Neural cell (in vitro differentiated cells): ENCODE data around the gene RGS16. TPM values are rescaled to one million over a fixed set of nuclear protein-coding genes. Genes with fewer than 3 reads are reported as not detected.

Experiments used
- H2AFZ ChIP-seq: fragments of 200-600, 300-800 bp; sonication (generic), shearing (Covaris generic); 2 replicates; pipeline ENCODE4 v1.6.0; 2014; ENCODE audit warnings: low read depth, mild to moderate bottlenecking, antibody characterized with exemption, low read length, moderate library complexity
- H3F3A ChIP-seq: fragments of 200-600 bp; shearing (Covaris generic); 2 replicates; pipeline ENCODE4 v1.6.1; 2016; ENCODE audit warnings: mild to moderate bottlenecking, moderate library complexity, mixed read lengths, antibody characterized with exemption, low read length; ENCODE audit not compliant: insufficient read depth, poor library complexity, severe bottlenecking
- H3K27ac ChIP-seq: fragments of 200-600, 300-800 bp; sonication (generic), shearing (Covaris generic); 2 replicates; pipeline ENCODE4 v1.5.1; 2014; ENCODE audit warnings: mild to moderate bottlenecking, low read length, moderate library complexity
- H3K27me3 ChIP-seq: fragments of 300-800, 200-600 bp; sonication (generic), shearing (Covaris generic); 2 replicates; pipeline ENCODE4 v1.6.0; 2014; ENCODE audit warnings: mild to moderate bottlenecking, low read depth, low read length, moderate library complexity; ENCODE audit not compliant: insufficient read depth
- H3K36me3 ChIP-seq: fragments of 300-800, 200-600 bp; sonication (generic), shearing (Covaris generic); 2 replicates; pipeline ENCODE4 v1.5.1; 2014; ENCODE audit warnings: mild to moderate bottlenecking, antibody characterized with exemption, low read length, moderate library complexity; ENCODE audit not compliant: insufficient read depth
- H3K4me2 ChIP-seq: fragments of 300-800, 200-600 bp; sonication (generic), shearing (Covaris generic); 2 replicates; pipeline ENCODE4 v1.6.0; 2014; ENCODE audit warnings: mild to moderate bottlenecking, low read length
- H3K4me3 ChIP-seq: fragments of 300-800, 200-600 bp; sonication (generic), shearing (Covaris generic); 2 replicates; pipeline ENCODE4 v1.5.1; 2014; ENCODE audit warnings: mild to moderate bottlenecking, low read length, moderate library complexity
- H3K79me2 ChIP-seq: fragments of 200-600 bp; shearing (Covaris generic); replicated peaks from 2 replicates; pipeline ENCODE4 v1.6.0; 2014; ENCODE audit warnings: mild to moderate bottlenecking, low read length, moderate library complexity; ENCODE audit not compliant: insufficient read depth
- H3K9ac ChIP-seq: fragments of 300-800, 200-600 bp; sonication (generic), shearing (Covaris generic); 2 replicates; pipeline ENCODE4 v1.6.1; 2016; ENCODE audit warnings: mild to moderate bottlenecking, low read length, mixed read lengths
- H3K9me2 ChIP-seq: fragments of 200-600 bp; shearing (Covaris generic); 2 replicates; pipeline ENCODE4 v1.6.1; 2016; ENCODE audit warnings: mild to moderate bottlenecking, low read length, mixed read lengths; ENCODE audit not compliant: insufficient read depth
- H3K9me3 ChIP-seq: fragments of 200-600, 300-800 bp; sonication (generic), shearing (Covaris generic); 2 replicates; pipeline ENCODE4 v1.6.1; 2016; ENCODE audit warnings: mild to moderate bottlenecking, mixed run types, low read length, moderate library complexity, mixed read lengths
- H4K20me1 ChIP-seq: fragments of 200-600 bp; shearing (Covaris generic); 2 replicates; pipeline ENCODE4 v1.6.1; 2016; ENCODE audit warnings: mild to moderate bottlenecking, mixed run types; ENCODE audit not compliant: insufficient read depth
- EP300 ChIP-seq: fragments of 450-650 bp; conservative IDR thresholded peaks from 2 replicates; pipeline ENCODE4 v1.6.1; 2014; ENCODE audit warnings: antibody characterized with exemption, mild to moderate bottlenecking, moderate library complexity; ENCODE audit not compliant: poor library complexity, severe bottlenecking
- EZH2 ChIP-seq: fragments of 200-600, 300-800 bp; shearing (Covaris generic), sonication (generic); IDR thresholded peaks from 2 replicates; pipeline ENCODE4 v1.6.1; 2014; ENCODE audit warnings: antibody characterized with exemption, low read length, borderline replicate concordance, mild to moderate bottlenecking; ENCODE audit not compliant: insufficient read depth, poor library complexity, severe bottlenecking
- MXI1 ChIP-seq: fragments of 450-650 bp; conservative IDR thresholded peaks from 2 replicates; pipeline ENCODE4 v1.6.1; 2014; ENCODE audit warnings: antibody characterized with exemption, mild to moderate bottlenecking; ENCODE audit not compliant: poor library complexity, severe bottlenecking
- POLR2AphosphoS5 ChIP-seq: IDR thresholded peaks from 2 replicates; pipeline ENCODE4 v1.6.1; 2012
- RAD21 ChIP-seq: fragments of 450-650 bp; conservative IDR thresholded peaks from 2 replicates; pipeline ENCODE4 v1.6.1; 2014; ENCODE audit warnings: antibody characterized with exemption, mild to moderate bottlenecking, moderate library complexity
- SMC3 ChIP-seq: fragments of 450-650 bp; conservative IDR thresholded peaks from 2 replicates; pipeline ENCODE4 v1.6.1; 2014; ENCODE audit warnings: antibody characterized with exemption, mild to moderate bottlenecking, moderate library complexity; ENCODE audit not compliant: poor library complexity
- TAF1 ChIP-seq: IDR thresholded peaks from 2 replicates; pipeline ENCODE4 v1.6.1; 2012; ENCODE audit warnings: low read depth
- polyA plus RNA-seq: library from polyadenylated mRNA; depleted of rRNA; stranded (reverse); fragments of >200 nt; gene quantifications from 2 replicates; pipeline ENCODE4 v1.2.3, GENCODE V29; 2014
- TF ChIP-seq, protein P1 (sequence below): fragments of 450-650 bp; IDR thresholded peaks from 2 replicates; pipeline ENCODE4 v1.5.1; 2014; ENCODE audit warnings: antibody characterized with exemption, mild to moderate bottlenecking, moderate library complexity; ENCODE audit not compliant: poor library complexity, severe bottlenecking
- TF ChIP-seq, protein P2 (sequence below): IDR thresholded peaks from 2 replicates; pipeline ENCODE4 v1.6.1; 2012; ENCODE audit warnings: borderline replicate concordance

RGS16 gene
- polyA plus RNA-seq, 1 donor from 2014 or later, result 1.1 TPM

DNA sequence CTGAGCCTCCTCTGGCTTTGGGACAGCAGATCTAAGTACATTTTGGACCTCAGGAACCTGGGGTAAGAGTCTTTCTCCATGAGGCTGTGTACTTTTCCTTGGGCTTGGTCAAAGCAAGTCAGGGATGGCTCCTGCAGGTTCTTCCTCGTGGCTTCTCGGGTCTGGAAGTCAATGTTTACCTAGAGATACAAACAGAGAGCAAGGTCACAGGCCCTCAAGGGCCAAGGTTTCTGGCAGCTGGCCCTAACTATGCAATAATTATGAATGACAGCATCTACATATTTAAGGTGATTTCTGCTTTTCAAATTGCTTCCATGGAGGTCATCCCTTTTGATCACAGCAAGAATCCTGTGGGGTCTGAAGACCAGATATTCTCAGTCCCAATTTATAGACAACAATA is 42.5 kb upstream of the RGS16 start:
- no peak for TF ChIP-seq POLR2AphosphoS5
- TF ChIP-seq EZH2, result no peak
- H4K20me1 ChIP-seq, result no peaks in the 10 kb centered on the region
- H3K27ac ChIP-seq, result no peak overlapping the region
- H3K36me3 ChIP-seq, result no peaks in the 10 kb centered on the region
- no peaks in the 10 kb centered on the region for H3K9me2 ChIP-seq
- no peaks in the 10 kb centered on the region for H3K9me3 ChIP-seq
- no peak overlapping the region for H3K4me3 ChIP-seq
- H3K4me2 ChIP-seq, result no peak overlapping the region
- no peaks in the 10 kb centered on the region for H3K79me2 ChIP-seq
- no peak overlapping the region for H3K9ac ChIP-seq
- H2AFZ ChIP-seq, result no peak overlapping the region
- no peaks in the 10 kb centered on the region for H3F3A ChIP-seq
- no peaks in the 10 kb centered on the region for H3K27me3 ChIP-seq

DNA sequence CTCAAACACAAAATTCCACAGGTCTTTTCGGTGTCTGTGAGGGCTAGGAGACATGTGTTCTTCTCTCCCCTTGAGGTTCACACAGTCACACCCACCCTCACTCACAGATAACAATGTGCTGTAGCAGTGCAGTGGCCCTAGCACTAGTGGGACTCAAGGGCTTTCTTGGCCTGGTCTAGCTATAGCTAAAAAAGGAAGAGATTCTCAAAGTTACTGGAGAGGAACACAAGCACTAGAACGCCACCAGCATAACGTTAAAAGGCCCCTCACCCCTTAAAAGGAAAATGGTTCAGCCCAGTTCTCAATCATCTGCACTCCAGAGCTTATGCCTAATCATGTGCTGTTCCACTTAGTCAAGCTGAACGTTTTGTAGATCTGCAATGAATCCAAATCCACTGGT is 40.7 kb upstream of the RGS16 start:
- Histone ChIP-seq H4K20me1 (no peaks in the 10 kb centered on the region), H3K27me3 (no peaks in the 10 kb centered on the region), H3K36me3 (no peaks in the 10 kb centered on the region), H3K9me2 (no peaks in the 10 kb centered on the region), H3K27ac (no peak overlapping the region), H2AFZ (no peak overlapping the region), H3K9me3 (no peaks in the 10 kb centered on the region), H3K4me2 (no peak overlapping the region), H3F3A (no peaks in the 10 kb centered on the region), H3K9ac (no peak overlapping the region), H3K4me3 (no peak overlapping the region), H3K79me2 (no peaks in the 10 kb centered on the region)
- TF ChIP-seq SMC3 (no peak), RAD21 (no peak), EZH2 (no peak), POLR2AphosphoS5 (no peak), EP300 (no peak), TAF1 (no peak), MXI1 (no peak)
- TF ChIP-seq, protein P1, sequence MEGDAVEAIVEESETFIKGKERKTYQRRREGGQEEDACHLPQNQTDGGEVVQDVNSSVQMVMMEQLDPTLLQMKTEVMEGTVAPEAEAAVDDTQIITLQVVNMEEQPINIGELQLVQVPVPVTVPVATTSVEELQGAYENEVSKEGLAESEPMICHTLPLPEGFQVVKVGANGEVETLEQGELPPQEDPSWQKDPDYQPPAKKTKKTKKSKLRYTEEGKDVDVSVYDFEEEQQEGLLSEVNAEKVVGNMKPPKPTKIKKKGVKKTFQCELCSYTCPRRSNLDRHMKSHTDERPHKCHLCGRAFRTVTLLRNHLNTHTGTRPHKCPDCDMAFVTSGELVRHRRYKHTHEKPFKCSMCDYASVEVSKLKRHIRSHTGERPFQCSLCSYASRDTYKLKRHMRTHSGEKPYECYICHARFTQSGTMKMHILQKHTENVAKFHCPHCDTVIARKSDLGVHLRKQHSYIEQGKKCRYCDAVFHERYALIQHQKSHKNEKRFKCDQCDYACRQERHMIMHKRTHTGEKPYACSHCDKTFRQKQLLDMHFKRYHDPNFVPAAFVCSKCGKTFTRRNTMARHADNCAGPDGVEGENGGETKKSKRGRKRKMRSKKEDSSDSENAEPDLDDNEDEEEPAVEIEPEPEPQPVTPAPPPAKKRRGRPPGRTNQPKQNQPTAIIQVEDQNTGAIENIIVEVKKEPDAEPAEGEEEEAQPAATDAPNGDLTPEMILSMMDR, result no peak
- TF ChIP-seq, protein P2, sequence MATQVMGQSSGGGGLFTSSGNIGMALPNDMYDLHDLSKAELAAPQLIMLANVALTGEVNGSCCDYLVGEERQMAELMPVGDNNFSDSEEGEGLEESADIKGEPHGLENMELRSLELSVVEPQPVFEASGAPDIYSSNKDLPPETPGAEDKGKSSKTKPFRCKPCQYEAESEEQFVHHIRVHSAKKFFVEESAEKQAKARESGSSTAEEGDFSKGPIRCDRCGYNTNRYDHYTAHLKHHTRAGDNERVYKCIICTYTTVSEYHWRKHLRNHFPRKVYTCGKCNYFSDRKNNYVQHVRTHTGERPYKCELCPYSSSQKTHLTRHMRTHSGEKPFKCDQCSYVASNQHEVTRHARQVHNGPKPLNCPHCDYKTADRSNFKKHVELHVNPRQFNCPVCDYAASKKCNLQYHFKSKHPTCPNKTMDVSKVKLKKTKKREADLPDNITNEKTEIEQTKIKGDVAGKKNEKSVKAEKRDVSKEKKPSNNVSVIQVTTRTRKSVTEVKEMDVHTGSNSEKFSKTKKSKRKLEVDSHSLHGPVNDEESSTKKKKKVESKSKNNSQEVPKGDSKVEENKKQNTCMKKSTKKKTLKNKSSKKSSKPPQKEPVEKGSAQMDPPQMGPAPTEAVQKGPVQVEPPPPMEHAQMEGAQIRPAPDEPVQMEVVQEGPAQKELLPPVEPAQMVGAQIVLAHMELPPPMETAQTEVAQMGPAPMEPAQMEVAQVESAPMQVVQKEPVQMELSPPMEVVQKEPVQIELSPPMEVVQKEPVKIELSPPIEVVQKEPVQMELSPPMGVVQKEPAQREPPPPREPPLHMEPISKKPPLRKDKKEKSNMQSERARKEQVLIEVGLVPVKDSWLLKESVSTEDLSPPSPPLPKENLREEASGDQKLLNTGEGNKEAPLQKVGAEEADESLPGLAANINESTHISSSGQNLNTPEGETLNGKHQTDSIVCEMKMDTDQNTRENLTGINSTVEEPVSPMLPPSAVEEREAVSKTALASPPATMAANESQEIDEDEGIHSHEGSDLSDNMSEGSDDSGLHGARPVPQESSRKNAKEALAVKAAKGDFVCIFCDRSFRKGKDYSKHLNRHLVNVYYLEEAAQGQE, result no peak

DNA sequence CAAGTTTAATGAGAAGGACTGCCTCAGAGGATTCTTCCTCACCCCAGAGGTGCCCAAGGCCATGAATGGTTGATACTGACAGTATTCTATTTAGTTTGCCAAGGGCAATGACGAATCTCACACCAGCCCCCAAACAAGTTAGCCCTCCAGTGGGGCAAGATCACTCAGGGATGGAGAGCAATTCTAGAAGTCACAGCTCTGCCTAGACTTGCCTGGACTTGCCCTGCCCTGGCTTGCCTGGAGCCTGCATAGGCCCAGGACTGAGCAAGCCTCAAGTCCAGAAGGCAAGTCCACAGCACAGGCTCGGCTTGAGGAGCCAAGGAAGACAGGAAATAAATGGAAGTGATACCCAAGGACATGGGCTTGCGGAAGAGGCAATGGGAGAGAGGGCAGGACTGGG is 39.5 kb upstream of the RGS16 start:
- no peaks in the 10 kb centered on the region for H3K9me3 ChIP-seq
- no peaks in the 10 kb centered on the region for H3K27me3 ChIP-seq
- no peak overlapping the region for H2AFZ ChIP-seq
- H4K20me1 ChIP-seq, result no peaks in the 10 kb centered on the region
- no peak overlapping the region for H3K4me3 ChIP-seq
- no peak overlapping the region for H3K9ac ChIP-seq
- no peak for TF ChIP-seq EP300
- H3K9me2 ChIP-seq, result no peaks in the 10 kb centered on the region
- H3F3A ChIP-seq, result no peaks in the 10 kb centered on the region
- H3K4me2 ChIP-seq, result no peak overlapping the region
- no peaks in the 10 kb centered on the region for H3K79me2 ChIP-seq
- H3K27ac ChIP-seq, result no peak overlapping the region
- H3K36me3 ChIP-seq, result no peaks in the 10 kb centered on the region
